K562 (cell line): ENCODE results near the gene ADAM19. TPM values are rescaled to one million over a fixed set of nuclear protein-coding genes. Genes with fewer than 3 reads are reported as not detected.

Experiments used
- ATAC-seq: fragments of 200-7000 bp; cut with Tn5 transposase; 3 replicates; pipeline ENCODE4 v1.9.1; 2020; ENCODE audit warnings: moderate library complexity
- BruUV-seq: library from RNA; stranded (reverse); fragments of 400-500 nt; replicated peaks from 2 replicates; lab custom pipeline; 2021; lab: Mats Ljungman, UMichigan
- CTCF ChIA-PET: fragments of 300-600 bp; formaldehyde crosslinking; extraction: SDS; loops from one replicate; lab custom pipeline; 2021; ENCODE audit warnings: low intra/inter-chr PET ratio; lab: Yijun Ruan, JAX
- POLR2A ChIA-PET: fragments of 300-600, 350-650 bp; sonication (Branson Sonifier 250); formaldehyde crosslinking; extraction: SDS; loops from one replicate; lab custom pipeline; 2021; ENCODE audit warnings: antibody characterized with exemption, inconsistent platforms; lab: Yijun Ruan, JAX
- DNase-seq, 4 experiments: peaks; one replicate each; pipeline versions ENCODE4 v3.0.0 to v3.0.0-alpha.2; 2011 to 2018; ENCODE audit warnings: low spot score in 3 of 4, mixed read lengths in 3 of 4; ENCODE audit errors: extremely low read depth in 1 of 4
- FAIRE-seq: peaks from 2 replicates; lab custom pipeline; 2011; peaks lifted over from hg19 to GRCh38; lab: Jason Lieb, UNC
- H2AFZ ChIP-seq: 2 replicates; pipeline ENCODE4 v1.6.0; 2011; ENCODE audit warnings: low read depth, low read length, control low read depth, inconsistent platforms
- H3K27ac ChIP-seq: fragments of 200-600 bp; 3 replicates; pipeline ENCODE4 v1.8.0; 2011; ENCODE audit warnings: low read depth, mild to moderate bottlenecking, control low read depth, inconsistent platforms, low read length, moderate library complexity, mixed read lengths; ENCODE audit errors: extremely low read depth
- H3K27me3 ChIP-seq, 2 experiments: fragments of 300-600 bp in 1 of 2; 2 replicates in 1 of 2; 3 replicates in 1 of 2; pipeline versions ENCODE4 v1.6.0 to v1.8.0; 2011; ENCODE audit warnings: inconsistent platforms in 2 of 2, low read length in 2 of 2, mild to moderate bottlenecking in 1 of 2, mixed read lengths in 1 of 2, moderate library complexity in 1 of 2; ENCODE audit not compliant: control insufficient read depth in 2 of 2, insufficient read depth in 2 of 2
- H3K36me3 ChIP-seq: fragments of 300-600 bp; 3 replicates; pipeline ENCODE4 v1.8.0; 2011; ENCODE audit warnings: mild to moderate bottlenecking, low read length, inconsistent platforms; ENCODE audit not compliant: control insufficient read depth, insufficient read depth
- H3K4me1 ChIP-seq, 2 experiments: fragments of 200-600 bp in 1 of 2; replicated peaks in 1 of 2; 2 replicates in 1 of 2; 3 replicates in 1 of 2; pipeline versions ENCODE4 v1.5.1 to v1.8.0; 2011; ENCODE audit warnings: inconsistent platforms in 2 of 2, low read length in 2 of 2, mild to moderate bottlenecking in 1 of 2, mixed read lengths in 1 of 2, moderate library complexity in 1 of 2; ENCODE audit not compliant: control insufficient read depth in 2 of 2, insufficient read depth in 2 of 2
- H3K4me2 ChIP-seq: 2 replicates; pipeline ENCODE4 v1.6.1; 2011; ENCODE audit warnings: low read length, control low read depth, inconsistent platforms, mixed read lengths; ENCODE audit not compliant: insufficient read depth
- H3K4me3 ChIP-seq: fragments of 200-600 bp; sonication (generic), shearing (Covaris generic); 2 replicates; pipeline ENCODE4 v1.5.1; 2016; ENCODE audit warnings: control low read depth, inconsistent platforms
- H3K79me2 ChIP-seq: fragments of 200-600 bp; 3 replicates; pipeline ENCODE4 v1.8.0; 2011; ENCODE audit warnings: low read length, inconsistent platforms; ENCODE audit not compliant: control insufficient read depth, insufficient read depth
- H3K9ac ChIP-seq, 2 experiments: 2 replicates each; pipeline versions ENCODE4 v1.6.0 to v1.6.1; 2011; ENCODE audit warnings: low read depth in 2 of 2, low read length in 2 of 2, control low read depth in 1 of 2, inconsistent platforms in 1 of 2, mild to moderate bottlenecking in 1 of 2, mixed read lengths in 1 of 2; ENCODE audit not compliant: insufficient read depth in 1 of 2
- H3K9me1 ChIP-seq: one replicate; pipeline ENCODE4 v1.6.0; 2011; ENCODE audit warnings: inconsistent platforms, mild to moderate bottlenecking, low read length, moderate library complexity; ENCODE audit not compliant: control insufficient read depth, insufficient read depth
- H3K9me3 ChIP-seq: replicated peaks from 2 replicates; pipeline ENCODE4 v1.5.1; 2011; ENCODE audit warnings: low read depth, low read length, inconsistent platforms; ENCODE audit not compliant: control insufficient read depth, insufficient read depth
- H4K20me1 ChIP-seq: replicated peaks from 2 replicates; pipeline ENCODE4 v1.6.1; 2011; ENCODE audit warnings: low read length, inconsistent platforms, mixed read lengths; ENCODE audit not compliant: control insufficient read depth, insufficient read depth
- NCOR1 ChIP-seq: fragments of 450-650 bp; IDR thresholded peaks from 2 replicates; pipeline ENCODE4 v1.6.1; 2016; ENCODE audit warnings: mild to moderate bottlenecking, moderate library complexity
- NR2C1 ChIP-seq, 2 experiments: fragments of 450-650 bp; IDR thresholded peaks; 2 replicates each; pipeline ENCODE4 v1.6.1; 2017; ENCODE audit warnings: mild to moderate bottlenecking in 2 of 2, antibody characterized with exemption in 1 of 2, inconsistent platforms in 1 of 2, missing compliant biosample characterization in 1 of 2, missing genetic modification characterization in 1 of 2
- NR2F6 ChIP-seq: fragments of 450-650 bp; formaldehyde crosslinking; IDR thresholded peaks from 2 replicates; pipeline ENCODE4 v1.4.0; 2020; ENCODE audit warnings: mild to moderate bottlenecking
- POLR2B ChIP-seq: fragments of 450-650 bp; IDR thresholded peaks from 2 replicates; pipeline ENCODE4 v1.6.1; 2018; ENCODE audit warnings: low read depth; ENCODE audit not compliant: partially characterized antibody
- RB1 ChIP-seq: fragments of 450-650 bp; IDR thresholded peaks from 2 replicates; pipeline ENCODE4 v1.6.1; 2017; ENCODE audit warnings: low read depth, mild to moderate bottlenecking
- TAF1 ChIP-seq: IDR thresholded peaks from 2 replicates; pipeline ENCODE4 v1.6.1; 2011; ENCODE audit warnings: mild to moderate bottlenecking, low read length, moderate library complexity; ENCODE audit not compliant: insufficient read depth, control insufficient read depth, severe bottlenecking; ENCODE audit errors: extremely low read depth
- TCFL5 ChIP-seq: fragments of 250-450 bp; sonication (Bioruptor Pico); conservative IDR thresholded peaks from 2 replicates; pipeline ENCODE4 v1.6.1; 2021; ENCODE audit warnings: mild to moderate bottlenecking, moderate library complexity, matching md5 sums
- ZNF146 ChIP-seq: IDR thresholded peaks from one replicate; pipeline ENCODE4 v1.6.1; 2018; ENCODE audit warnings: missing compliant biosample characterization; ENCODE audit not compliant: unreplicated experiment
- ZNF589 ChIP-seq: fragments of 200-800 bp; sonication (Bioruptor generic); IDR thresholded peaks from 2 replicates; pipeline ENCODE4 v1.6.1; 2016; ENCODE audit warnings: low read depth, missing genetic modification characterization, missing compliant biosample characterization
- WGBS: fragments of 100-300 bp; shearing (Covaris generic); methylation state at CpG from one replicate; pipeline ENCODE4 v1.1.6; 2016; ENCODE audit warnings: low coverage, mixed read lengths; ENCODE audit not compliant: insufficient coverage; ENCODE audit errors: missing lambda C conversion rate; 5-methylcytosine and 5-hydroxymethylcytosine counted together
- in situ Hi-C: fragments of 300-500 bp; cut with MboI; formaldehyde crosslinking; loops from 4 replicates; pipeline ENCODE4 v1.15.0; 2018; ENCODE audit warnings: inconsistent platforms, mixed read lengths
- intact Hi-C: fragments of 100-400 bp; cut with micrococcal nuclease; formaldehyde crosslinking; loops from 2 replicates; pipeline ENCODE4 v1.14.2; 2022
- polyA plus RNA-seq, 8 experiments: library from polyadenylated mRNA; depleted of rRNA in 4 of 8; stranded (reverse) in 5 of 8; unstranded in 3 of 8; fragments of >200 nt; fragmentation: Nextera tagmentation in 2 of 8; fragmentation: Illumina TruSeq in 1 of 8; extraction: Ambion mirVana in 2 of 8; extraction: Trizol in 1 of 8; gene quantifications; 2 replicates each; pipeline versions ENCODE4 v1.2.1 to v1.2.3, GENCODE V29; 2011 to 2014; ENCODE audit warnings: inconsistent platforms in 1 of 8, missing spikeins in 1 of 8
- total RNA-seq, 7 experiments: library from RNA; depleted of rRNA in 6 of 7; stranded (reverse); fragments of >200 nt in 6 of 7; fragmentation: Illumina TruSeq in 2 of 7; extraction: Trizol in 2 of 7; gene quantifications; 2 replicates each; pipeline versions ENCODE4 v1.2.1 to v1.2.3, GENCODE V29; 2011 to 2021; ENCODE audit warnings: low replicate concordance in 1 of 7

The ADAM19 gene
- total and polyA plus RNA-seq, 9 of the 15 experiments (the other 6 are each of a cell fraction or from before 2014, with no cell fraction given): 0.11 to 1.1 (median 0.43) TPM

- CTCF ChIA-PET: no interaction called here
- no peaks in the 10 kb centered on the region for H3K9me1 ChIP-seq
- no peak overlapping the region for H2AFZ ChIP-seq
- in situ Hi-C loops: no loop called here
- DNase-seq (no peak), FAIRE-seq (no peak), ATAC-seq (no peak; the same call in 2 of the 3 replicates)
- no peak for TF ChIP-seq TAF1
- no peak for TF ChIP-seq NCOR1
- no peak for TF ChIP-seq ZNF146
- no peak for TF ChIP-seq NR2F6 (CRISPR knock-in tag)
- no peak for TF ChIP-seq RB1
- TF ChIP-seq TCFL5: no peak
- TF ChIP-seq POLR2B: no peak
- no peak for TF ChIP-seq NR2C1 (IDR thresholded peaks at IDR 0.05)
- TF ChIP-seq NR2C1 (tag; IDR thresholded peaks at IDR 0.05): no peak
- TF ChIP-seq ZNF589: no peak
- peaks cover 0 to 4% of the 10 kb centered on the region in 2 experiments; a peak in 1 of 5 replicates for H3K4me1 ChIP-seq
- intact Hi-C loops: no loop called here
- no peaks in the 10 kb centered on the region for H3K9me3 ChIP-seq
- no TSS peak for BruUV-seq
- H3K36me3 ChIP-seq: no peaks in the 10 kb centered on the region
- no peak overlapping the region for H3K4me2 ChIP-seq
- 5% methylated on average over 8 of the region's 8 CpGs for WGBS
- peaks cover 0 to 32% of the 10 kb centered on the region in 2 experiments; a peak in 2 of 5 replicates for H3K27me3 ChIP-seq
- POLR2A ChIA-PET: no interaction called here
- H3K9ac ChIP-seq: 0 out of 4 replicates have a peak overlapping the region, but pooled peaks of 1 of the 2 experiments have one; percentile 9
- H4K20me1 ChIP-seq: no peaks in the 10 kb centered on the region
- H3K79me2 ChIP-seq: no peaks in the 10 kb centered on the region
- no peak overlapping the region for H3K4me3 ChIP-seq
- H3K27ac ChIP-seq: no peak overlapping the region
Measured at GRCh38 chr5:157486221-157486681, 89.3 kb downstream of the ADAM19 start.
